GM21528 (cell line): ENCODE measurements around the gene ANAPC2.

ENCODE experiments used
- ATAC-seq: cut with Tn5 transposase; IDR thresholded peaks from one replicate; pipeline ENCODE4 v1.9.1; 2021; ENCODE audit warnings: mild to moderate bottlenecking, moderate library complexity; ENCODE audit not compliant: unreplicated experiment, low FRiP score

Gene ANAPC2

GRCh38 chr9:137216188-137216965 lies 28.0 kb upstream of the ANAPC2 start:
- ATAC-seq = no peak

DNA sequence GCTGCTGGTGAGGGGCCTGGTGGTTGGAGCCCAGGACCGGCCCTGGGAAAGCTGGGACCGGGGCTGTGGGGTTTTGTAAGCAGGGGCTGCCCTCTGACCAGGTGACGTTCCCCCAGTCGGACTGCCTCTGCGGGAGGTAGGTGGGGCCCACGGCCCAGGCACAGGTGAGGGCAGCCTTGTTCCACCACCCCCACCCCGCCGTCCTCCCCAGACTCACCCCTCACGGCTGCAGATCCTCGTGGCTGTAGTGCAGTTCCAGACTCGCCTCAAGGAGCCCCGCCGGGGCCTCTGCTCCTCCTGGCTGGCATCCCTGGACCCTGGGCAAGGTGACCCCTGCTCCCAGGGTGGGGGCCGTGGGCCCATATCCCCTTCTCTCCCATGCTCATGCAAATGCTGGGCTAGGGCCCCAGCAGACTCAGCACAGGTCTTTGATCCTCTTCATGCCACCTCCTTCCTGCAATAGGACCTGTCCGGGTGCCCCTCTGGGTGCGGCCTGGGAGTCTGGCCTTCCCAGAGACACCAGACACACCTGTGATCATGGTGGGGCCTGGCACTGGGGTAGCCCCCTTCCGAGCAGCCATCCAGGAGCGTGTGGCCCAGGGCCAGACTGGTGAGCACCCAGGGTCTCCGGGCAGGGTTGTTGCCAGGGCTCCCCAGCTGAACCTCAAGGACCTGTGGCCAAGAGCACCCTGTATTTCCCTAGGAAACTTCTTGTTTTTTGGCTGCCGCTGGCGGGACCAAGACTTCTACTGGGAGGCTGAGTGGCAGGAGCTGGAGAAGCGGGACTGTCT lies 27.0 kb upstream of the ANAPC2 start:
- ATAC-seq = no peak

DNA sequence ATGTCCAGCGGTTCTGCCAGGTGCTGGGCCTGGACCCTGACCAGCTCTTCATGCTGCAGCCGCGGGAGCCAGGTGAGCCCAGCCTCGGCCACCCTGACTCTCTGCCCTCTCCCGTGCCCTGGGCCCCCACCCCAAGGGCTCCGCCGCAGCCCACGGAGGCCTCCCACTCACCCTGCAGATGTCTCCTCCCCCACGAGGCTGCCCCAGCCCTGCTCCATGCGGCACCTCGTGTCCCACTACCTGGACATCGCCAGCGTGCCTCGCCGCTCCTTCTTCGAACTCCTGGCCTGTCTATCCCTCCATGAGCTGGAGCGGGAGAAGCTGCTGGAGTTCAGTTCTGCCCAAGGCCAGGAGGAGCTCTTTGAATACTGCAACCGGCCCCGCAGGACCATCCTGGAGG lies 26.3 kb upstream of the ANAPC2 start:
- no peak for ATAC-seq

- no peak for ATAC-seq
Observed at GRCh38 chr9:137213160-137214060, 25.1 kb upstream of the ANAPC2 start.

DNA sequence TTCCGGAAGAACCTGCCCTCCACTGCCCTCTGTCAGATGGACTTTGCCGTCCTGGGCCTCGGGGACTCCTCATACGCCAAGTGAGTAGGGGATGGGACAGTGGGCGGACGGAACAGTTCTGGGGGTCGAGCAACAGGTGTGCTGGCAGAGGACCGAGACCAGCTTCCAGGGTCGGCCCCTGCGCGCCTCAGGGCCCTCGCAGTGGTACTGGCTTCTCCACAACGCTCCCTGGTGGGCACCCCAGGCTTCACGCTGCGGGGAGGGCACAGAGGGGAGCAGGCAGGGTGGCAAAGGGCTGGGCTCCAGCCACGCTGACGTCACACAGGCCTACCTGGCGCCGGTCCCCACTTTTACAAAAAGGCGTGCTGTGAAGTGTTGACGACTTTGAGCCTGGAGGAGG lies 24.2 kb upstream of the ANAPC2 start:
- ATAC-seq = no peak

DNA sequence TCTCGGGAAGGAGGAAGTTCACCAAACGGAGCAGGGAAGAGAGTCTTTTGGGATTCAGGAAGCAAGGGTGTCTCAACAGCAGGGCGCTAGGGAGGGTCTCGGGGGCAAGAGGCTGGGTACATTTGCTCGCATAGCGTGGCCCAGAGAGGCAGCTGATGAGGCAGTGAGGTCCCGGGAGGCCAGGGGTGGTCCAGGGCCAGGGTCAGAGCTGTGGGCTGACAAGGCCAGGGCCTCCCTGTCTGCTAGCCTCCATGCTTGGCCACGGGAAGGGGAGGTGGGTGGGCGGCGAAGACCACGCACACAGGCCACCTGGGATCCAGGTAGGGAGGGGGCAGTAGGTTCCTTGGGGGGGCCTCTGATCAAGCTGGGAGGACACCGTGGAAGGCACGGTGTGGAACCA lies 23.2 kb upstream of the ANAPC2 start:
- no peak for ATAC-seq

- no peak for ATAC-seq
Observed at GRCh38 chr9:137206602-137207001, 18.2 kb upstream of the ANAPC2 start.

DNA sequence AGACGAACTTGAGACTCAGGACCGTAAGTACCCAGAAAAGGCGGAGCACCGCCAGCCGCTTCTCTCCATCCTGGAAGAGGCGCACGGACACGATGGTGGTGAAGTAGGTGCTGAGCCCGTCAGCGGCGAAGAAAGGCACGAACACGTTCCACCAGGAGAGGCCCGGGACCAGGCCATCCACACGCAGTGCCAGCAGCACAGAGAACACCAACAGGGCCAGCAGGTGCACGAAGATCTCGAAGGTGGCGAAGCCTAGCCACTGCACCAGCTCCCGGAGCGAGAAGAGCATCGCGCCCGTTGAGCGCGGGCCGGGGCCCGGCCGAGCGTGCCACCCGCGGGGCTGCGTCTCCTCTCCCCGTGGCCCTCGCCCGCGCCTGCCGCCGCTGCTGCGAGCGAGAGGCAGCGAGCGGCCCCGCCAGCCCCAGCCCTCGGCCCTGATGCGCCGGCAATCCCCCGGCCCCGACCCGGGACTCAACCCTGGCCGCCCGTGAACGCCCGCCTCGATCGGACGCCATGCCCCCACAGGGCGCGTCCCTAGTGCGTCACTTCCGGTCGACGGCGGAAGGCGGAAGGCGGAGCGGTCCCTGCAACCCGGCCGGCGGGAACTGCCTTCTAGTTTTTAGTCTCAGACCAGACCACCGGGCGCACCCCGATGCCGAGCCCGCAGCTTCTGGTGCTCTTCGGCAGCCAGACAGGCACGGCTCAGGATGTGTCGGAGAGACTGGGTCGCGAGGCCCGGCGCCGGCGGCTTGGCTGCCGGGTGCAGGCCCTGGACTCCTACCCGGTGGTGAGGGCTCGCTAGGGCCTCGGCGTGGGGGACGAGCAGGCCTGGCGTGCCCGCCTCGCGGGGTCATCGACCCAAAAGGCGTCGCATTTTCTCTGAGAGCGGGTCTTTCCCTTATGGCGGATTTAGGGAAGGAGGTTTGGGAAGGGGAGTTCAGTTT lies 17.0 kb upstream of the ANAPC2 start, which contains the start of the genes NDOR1 and TMEM203:
TSS of gene NDOR1 (plus strand) at position 575 of the 944 bp plus-strand sequence. CDS start at position 653, 78 bp downstream.
TSS of gene TMEM203 (minus strand) at position 523 of the 944 bp plus-strand sequence. CDS start at position 289, 234 bp downstream.
- ATAC-seq = peak; percentile 49

DNA sequence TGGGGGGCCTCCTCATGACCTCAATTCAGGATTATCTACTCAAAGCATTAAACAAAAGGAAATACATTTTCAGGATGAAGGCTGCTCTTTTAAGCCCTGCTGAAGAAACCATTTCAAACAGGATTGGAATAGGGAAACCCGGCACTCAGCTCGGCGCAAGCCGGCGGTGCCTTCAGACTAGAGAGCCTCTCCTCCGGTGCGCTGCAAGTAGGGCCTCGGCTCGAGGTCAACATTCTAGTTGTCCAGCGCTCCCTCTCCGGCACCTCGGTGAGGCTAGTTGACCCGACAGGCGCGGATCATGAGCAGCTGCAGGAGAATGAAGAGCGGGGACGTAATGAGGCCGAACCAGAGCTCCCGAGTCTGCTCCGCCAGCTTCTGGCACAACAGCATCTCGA lies 16.4 kb upstream of the ANAPC2 start:
- ATAC-seq = no peak

DNA sequence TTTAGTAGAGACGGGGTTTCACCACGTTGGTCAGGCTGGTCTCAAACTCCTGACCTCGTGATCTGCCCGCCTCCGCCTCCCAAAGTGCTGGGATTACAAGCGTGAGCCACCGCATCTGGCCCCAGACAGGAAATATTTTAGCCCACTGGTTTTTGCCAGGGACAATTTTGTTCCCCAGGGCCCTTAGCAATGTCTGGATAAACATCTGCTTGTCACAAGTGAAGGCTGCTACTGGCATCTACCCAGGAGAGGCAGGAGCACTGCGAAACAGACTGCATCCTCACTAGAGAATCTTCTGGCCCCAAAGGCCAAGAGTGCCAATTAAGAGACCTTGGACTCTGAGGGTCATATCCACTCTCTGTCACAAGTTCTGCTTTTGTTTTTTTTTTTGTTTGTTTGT lies 14.6 kb upstream of the ANAPC2 start:
- ATAC-seq = no peak

DNA sequence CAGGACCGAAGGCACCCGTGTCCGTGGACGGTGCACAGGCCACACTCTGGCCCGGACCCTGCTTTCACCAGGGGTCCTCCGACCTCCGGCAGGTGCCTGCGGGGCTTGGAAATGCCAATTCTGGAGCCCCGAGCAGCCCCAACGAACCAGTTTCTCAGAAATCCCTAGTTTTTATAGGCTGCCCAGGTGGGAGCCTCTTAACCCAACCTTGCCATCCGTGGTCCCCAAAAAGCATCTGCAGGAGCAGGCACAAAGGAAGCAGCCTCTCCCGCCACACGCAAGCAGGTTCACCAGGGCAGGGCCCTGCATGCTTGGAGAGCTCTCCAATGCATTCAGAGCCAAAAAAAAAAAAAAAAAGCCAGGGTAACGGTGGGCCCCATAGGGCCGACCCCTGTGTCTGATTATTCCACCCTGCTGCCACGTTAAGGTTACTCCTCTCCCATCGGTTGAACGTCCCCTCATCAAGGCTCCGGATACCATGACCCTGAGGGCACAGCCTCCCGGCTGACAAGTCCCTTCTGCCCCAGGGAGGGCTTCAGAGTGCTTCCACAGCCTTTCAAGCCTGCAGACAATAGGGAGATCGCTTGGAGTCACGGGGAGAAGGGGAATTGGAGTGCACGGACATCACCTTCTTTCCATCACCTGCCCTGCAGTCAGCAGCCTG lies 13.0 kb upstream of the ANAPC2 start:
- no peak for ATAC-seq

DNA sequence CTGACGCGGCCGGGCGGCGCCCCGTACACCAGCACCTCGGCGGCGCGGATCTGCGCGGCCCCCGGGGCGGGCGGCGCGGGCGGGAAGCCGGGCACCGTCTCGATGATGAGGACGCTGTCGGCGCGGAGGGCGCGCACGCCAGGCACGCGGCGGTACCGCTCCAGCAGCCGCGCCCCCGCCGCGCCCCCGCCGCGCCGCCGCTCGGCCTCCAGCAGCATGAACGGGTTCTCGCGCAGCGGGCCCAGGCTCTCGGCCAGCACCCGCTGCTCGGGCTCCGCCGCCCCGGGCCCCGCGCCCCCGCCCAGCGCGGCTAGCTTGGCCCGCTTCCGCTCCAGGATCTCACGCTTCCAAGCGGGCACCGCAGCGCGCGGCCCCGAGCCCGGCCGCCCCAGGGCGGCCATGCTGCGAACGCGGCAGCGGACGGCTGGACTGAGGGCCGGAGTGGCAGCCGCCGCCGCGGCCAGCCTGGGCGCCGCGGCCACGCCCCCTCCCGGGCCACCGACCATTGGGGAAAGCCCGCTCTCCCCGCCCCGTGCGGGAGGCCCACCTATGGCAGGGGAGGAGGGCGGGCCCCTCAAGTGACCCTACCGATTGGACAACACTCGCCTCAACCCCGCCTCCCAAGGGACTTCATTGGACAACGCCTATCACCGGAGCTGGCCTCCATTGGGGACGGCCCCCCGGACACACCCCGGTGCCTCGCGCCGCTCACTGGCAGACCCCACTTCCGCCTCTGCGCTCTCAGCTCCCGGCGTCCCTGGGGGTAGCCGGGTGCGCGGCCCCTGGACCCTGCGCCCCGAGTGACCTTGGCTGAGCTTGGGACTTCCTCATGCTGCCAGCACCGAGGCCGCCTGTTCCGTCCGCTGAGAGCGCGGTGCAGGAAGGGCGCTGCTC lies 12.2 kb upstream of the ANAPC2 start, which contains the start of gene TPRN:
TSS of gene TPRN (minus strand) at position 431 of the 894 bp plus-strand sequence. CDS start at position 401, 30 bp downstream.
- peak; percentile 77 for ATAC-seq

- no peak for ATAC-seq
Observed at GRCh38 chr9:137199411-137200121, 11.2 kb upstream of the ANAPC2 start.

GRCh38 chr9:137198902-137199283 lies 10.5 kb upstream of the ANAPC2 start:
- no peak for ATAC-seq

GRCh38 chr9:137198051-137198901 lies 9.9 kb upstream of the ANAPC2 start:
- no peak for ATAC-seq

GRCh38 chr9:137195525-137196220 lies 7.3 kb upstream of the ANAPC2 start:
- ATAC-seq = no peak
